NB4 (cell line): Measurements from ENCODE around the gene BLVRB.

Experiments
- MYC ChIP-seq: IDR thresholded peaks from 2 replicates; pipeline ENCODE4 v1.6.1; 2011; ENCODE audit warnings: low read depth, low read length
- TF ChIP-seq, protein P1 (sequence below): IDR thresholded peaks from one replicate; pipeline ENCODE4 v1.5.1; 2012; ENCODE audit warnings: low read depth, low read length
- TF ChIP-seq, protein P2 (sequence below): IDR thresholded peaks from 2 replicates; pipeline ENCODE4 v1.6.1; 2011; ENCODE audit warnings: low read depth, low read length

DNA sequence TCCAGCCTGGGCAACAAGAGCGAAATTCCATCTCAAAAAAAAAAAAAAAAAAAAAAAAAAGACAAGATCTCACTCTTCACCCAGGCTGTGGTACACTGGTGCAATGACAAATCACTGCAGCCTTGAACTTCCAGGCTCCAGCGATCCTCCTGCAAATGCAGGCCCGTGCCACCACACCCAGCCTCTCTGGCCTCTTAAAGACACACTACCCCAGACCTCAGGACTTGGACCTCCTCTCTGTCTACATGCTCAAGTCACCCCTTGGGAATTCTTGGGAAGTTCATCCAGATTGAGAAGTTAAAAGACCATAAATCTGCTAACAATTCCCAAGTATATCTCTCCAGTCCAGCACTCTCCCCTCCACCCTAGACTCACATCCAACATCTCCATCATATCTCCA lies 65.0 kb downstream of the BLVRB start:
- TF ChIP-seq, protein P1, sequence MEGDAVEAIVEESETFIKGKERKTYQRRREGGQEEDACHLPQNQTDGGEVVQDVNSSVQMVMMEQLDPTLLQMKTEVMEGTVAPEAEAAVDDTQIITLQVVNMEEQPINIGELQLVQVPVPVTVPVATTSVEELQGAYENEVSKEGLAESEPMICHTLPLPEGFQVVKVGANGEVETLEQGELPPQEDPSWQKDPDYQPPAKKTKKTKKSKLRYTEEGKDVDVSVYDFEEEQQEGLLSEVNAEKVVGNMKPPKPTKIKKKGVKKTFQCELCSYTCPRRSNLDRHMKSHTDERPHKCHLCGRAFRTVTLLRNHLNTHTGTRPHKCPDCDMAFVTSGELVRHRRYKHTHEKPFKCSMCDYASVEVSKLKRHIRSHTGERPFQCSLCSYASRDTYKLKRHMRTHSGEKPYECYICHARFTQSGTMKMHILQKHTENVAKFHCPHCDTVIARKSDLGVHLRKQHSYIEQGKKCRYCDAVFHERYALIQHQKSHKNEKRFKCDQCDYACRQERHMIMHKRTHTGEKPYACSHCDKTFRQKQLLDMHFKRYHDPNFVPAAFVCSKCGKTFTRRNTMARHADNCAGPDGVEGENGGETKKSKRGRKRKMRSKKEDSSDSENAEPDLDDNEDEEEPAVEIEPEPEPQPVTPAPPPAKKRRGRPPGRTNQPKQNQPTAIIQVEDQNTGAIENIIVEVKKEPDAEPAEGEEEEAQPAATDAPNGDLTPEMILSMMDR, result no peak
- TF ChIP-seq MYC, result no peak
- TF ChIP-seq, protein P2, sequence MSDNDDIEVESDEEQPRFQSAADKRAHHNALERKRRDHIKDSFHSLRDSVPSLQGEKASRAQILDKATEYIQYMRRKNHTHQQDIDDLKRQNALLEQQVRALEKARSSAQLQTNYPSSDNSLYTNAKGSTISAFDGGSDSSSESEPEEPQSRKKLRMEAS, result no peak
